ENCODE measurements around the gene IDH3A.

IDH3A gene

DNA sequence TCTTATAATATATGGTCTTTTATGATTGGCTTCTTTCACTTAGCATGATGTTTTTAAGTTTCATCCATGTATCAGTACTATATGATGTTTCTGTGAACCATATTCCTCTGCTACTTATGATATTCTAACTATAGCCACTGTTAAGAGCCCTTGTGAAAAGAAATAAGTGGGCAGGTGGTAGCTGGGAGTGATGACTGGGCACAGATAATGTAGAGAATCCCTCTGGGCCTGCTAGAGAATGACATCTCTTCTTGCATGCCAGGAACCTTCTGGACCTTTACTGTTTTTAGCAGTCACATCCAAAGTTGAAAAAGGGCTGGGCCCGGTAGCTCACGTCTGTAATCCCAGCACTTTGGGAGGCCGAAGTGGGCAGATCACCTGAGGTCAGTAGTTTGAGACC lies 10.2 kb downstream of the IDH3A start:
- in situ Hi-C loops (cut with MboI; ENCODE audit: low sequenced_read_pairs): no loop called here

DNA sequence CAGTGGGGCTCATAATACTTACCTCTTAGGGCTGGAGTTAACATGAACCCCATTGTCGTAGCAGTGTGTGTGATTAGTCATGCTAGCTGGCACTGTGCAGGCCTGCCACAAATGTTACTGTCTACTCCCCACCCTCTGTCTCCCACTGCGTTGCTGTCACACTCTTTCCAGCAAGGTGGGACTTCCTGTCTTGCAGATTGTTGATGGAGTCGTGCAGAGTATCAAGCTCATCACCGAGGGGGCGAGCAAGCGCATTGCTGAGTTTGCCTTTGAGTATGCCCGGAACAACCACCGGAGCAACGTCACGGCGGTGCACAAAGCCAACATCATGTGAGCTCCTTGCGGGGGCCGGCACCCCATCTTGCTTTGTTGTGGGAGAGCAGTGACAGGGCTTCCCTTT lies 12.9 kb downstream of the IDH3A start:
- in situ Hi-C loops (cut with MboI; ENCODE audit: low sequenced_read_pairs): no loop called here

DNA sequence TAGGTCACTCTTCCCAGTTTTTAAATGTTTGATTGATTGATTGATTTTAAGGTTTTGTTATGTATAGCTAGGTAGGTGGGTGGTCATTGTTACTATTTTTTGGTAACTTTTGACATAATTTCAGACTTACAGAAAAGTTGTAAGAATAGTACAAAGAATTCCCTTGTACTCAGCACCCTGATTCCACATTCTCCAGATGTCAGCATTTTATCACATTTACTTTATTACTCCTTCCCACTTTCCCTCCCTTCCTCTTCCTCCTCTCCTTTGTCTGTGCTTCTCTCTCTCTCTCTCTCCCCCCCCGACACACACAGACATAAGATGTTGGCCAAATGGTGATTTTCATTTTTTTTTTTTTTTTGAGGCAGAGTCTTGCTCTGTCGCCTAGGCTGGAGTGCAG lies 14.8 kb downstream of the IDH3A start:
- in situ Hi-C loops (cut with MboI; ENCODE audit: low sequenced_read_pairs): no loop called here

DNA sequence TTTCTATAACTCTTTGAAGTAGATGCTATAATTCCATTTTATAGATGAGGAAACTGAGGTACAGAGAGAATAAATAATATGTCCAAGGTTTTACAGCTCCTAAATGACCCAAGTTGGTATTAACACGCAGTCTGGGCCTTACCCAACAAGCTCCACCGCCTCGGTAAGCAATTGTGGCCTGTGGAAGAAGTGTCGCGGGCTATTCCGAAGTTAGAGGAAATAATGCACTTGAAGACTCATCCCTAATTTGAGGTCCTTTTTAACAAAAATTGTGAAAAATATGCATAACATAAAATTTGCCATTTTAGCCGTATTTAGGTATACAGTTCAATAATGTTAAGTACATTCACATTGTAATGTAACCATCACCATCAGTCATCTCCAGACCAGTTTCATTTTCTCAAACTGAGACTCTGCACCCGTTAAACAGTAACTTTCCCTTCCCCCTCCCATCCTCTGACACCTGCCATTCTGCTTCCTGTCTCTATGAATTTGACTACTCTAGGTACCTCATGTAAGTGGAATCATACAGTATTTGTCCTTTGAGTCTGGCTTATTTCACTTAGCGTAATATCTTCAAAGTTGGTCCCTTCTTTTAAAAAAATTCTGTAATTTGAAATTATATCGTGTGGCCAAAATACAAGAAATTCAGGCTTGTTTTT lies 18.2 kb downstream of the IDH3A start:
- in situ Hi-C loops (cut with MboI; ENCODE audit: low sequenced_read_pairs): no loop called here

DNA sequence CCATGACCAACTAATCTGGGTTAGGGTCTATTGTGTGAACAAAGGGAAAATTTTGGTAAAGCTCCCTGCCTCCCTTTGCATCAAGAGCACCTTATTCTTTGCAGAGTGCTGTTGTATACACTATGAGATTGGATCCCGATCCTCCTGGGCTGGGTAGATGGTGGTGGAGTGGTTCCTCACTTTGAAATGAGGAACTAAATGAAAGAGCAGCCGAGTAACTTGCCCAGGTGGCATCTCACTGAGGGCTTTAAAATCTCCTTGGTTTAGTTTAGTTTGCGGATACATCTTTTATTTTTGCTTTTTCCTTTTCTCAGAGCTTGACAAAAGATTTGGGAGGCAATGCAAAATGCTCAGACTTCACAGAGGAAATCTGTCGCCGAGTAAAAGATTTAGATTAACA lies 19.4 kb downstream of the IDH3A start:
- in situ Hi-C loops (cut with MboI; ENCODE audit: low sequenced_read_pairs): no loop called here

DNA sequence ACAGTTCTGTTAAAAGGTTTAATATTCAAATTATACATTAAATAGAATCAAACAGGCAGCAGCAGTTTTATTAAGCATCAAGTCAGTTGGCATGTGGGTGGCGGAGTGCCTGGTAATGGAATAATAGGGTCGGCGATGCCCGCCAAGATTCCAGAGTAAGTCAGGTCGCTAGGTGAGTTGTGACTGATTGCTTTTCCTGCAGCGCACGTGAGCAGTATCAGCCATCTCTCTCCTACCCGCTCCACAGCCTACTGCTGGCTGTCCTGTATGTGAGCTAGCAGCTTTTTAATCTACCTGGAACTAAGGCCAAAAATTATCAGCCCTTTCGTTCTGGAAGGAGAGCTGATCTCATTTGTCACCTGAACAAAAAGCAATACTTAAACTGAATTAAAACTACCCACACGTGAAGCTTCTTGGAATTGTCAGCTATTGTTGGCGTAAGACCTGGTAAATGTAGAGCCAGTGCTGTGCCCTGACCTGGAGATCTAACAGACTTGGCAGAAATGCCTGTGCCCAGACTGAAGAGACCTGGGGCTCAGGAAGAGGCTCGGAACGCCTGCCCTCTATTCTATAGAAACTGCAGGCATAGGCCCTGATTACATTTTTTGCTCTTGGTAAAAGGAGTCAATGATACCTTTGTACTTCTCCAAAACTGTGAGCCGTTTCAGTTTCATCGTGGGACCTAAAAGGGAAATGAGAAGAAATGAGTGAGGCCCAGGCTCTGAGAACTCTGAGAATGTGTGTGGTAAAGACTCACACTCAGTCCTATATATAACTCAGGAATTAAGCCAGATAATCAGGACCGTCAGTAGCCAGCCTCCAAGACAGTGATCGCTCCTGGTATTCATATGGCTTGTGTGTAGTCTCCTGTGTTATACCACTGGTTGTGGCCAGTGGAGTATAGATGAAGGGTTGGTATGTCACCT lies 21.9 kb downstream of the IDH3A start:
- in situ Hi-C loops (cut with MboI; ENCODE audit: low sequenced_read_pairs): no loop called here

DNA sequence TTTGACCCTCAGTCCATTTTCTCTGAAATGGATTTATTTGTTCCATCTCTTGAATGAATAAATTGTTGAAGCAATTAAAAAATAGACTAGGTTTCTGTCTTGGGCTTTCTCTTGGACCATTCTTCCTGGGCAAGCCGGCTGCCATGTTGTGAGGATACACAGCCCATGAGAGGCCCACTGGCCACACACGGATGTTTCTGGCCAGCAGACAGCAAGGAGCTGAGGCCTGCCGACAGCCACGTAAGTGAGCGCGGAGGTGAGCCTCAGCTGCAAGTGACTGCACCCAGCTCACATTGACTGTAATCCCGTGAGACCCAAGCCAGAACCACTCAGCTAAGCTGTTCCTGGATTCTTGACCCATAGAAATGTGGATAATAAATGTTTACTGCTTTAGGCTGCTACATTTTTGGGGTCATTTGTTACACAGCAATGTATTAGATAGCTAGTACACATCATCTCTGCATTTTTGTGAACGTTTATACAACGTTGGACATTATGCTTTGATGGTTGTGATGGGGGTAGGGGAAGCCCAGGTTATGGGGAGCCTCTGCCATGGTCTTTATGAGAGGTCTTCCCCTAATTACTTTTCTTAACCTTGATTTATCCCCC lies 22.8 kb downstream of the IDH3A start:
- in situ Hi-C loops (cut with MboI; ENCODE audit: low sequenced_read_pairs): no loop called here

DNA sequence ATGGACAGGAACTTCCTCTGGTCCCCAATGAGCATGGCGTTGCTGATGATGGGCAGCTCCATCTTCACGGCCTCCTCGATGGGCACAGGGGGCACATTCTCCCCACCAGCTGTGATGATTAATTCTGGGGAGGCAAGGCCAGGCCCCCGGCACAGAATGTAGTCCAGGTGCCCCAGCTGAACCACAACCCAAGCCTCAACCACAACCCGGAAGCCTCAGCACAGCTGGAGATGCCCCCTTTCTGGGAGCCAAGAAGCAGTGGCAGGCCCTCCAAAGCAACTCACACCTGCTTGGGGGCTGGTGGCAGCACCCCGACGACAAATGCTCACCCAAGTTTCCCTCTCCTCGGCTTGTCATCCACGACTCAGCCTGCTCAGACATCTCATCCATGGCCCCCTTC lies 25.2 kb downstream of the IDH3A start:
- in situ Hi-C loops (cut with MboI; ENCODE audit: low sequenced_read_pairs): no loop called here

DNA sequence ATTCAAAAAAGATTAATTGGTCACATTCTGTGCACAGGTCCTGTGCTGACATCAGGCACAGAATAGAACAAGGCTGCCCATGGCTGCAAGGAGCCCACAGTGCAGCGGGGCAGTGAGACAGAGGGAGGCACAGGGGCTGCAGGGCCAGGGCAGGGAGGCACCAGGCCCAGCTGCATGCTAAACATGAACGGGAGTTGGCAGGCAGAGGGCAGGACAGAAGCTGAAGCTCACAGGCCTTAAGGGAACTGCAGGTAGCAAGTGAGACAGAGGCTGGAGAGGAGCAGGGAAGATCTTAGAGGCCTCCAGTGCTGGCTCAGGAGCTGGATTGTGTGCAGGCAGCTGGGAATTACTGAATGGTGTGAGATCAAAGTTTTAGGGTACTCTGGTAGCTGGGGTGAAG lies 26.2 kb downstream of the IDH3A start:
- in situ Hi-C loops (cut with MboI; ENCODE audit: low sequenced_read_pairs): no loop called here

DNA sequence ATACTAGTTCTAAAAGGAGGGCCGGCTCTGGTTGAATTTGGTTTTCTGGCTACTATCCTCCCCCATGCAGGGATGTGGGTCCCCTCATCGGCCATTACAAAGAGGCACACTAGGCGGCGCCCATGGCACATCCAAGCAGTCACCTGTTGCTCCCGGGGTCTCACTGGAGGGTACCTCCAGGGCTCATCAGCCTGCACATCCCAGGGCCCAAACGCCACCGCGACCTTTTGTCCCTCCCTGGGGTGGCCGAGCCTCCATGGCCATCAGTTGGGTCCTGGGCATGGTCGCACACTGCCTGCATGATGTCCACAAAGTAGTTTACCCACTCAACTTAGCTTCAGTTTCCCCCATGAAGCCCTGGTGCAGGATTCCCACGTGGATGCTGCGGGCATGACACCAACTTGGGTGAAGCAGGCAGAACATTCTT lies 28.3 kb downstream of the IDH3A start:
- in situ Hi-C loops (cut with MboI; ENCODE audit: low sequenced_read_pairs): no loop called here

DNA sequence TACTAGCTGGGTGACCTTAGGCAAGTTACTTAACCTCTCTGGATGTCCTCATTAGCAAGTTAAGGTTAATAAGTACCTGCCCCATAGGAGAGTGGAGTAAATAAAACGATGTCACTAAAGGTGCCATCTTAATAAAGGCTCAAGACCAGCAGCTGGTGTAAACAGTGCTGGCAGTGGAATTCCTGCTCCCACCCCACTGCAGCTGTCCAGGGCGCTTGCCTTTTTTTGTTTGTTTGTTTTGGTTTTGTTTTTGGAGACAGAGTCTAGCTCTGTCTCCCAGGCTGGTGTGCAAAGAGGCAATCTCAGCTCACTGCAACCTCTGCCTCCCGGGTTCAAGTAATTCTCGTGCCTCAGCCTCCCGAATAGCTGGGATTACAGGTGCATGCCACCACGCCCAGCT lies 28.9 kb downstream of the IDH3A start:
- in situ Hi-C loops (cut with MboI; ENCODE audit: low sequenced_read_pairs): no loop called here

DNA sequence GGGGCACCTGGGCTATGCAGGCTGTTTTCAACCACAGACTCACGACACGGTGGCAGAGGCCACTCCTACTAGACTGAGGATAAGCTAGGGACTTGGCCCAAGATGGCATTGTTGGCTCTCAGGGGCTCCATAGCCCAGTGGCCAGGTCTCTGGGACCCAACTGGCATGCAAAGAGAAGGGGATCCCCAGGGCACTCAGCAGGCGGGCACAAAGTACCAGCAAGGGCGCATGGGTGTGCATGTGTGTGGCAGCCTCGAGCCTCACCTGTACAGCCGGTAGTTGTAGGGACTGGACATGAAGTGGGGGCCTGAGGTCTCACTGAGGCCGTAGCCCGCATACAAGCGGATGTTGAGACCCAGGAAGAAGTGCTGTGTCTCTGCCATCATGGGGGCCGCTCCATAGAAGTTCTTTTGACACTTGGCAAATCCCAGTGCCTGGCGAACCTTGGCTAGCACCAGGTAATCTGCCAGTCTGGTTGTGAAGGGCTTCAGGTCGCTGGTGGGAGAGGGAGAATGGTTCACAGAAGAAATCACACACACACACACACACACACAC lies 30.2 kb downstream of the IDH3A start:
- in situ Hi-C loops (cut with MboI; ENCODE audit: low sequenced_read_pairs): no loop called here

DNA sequence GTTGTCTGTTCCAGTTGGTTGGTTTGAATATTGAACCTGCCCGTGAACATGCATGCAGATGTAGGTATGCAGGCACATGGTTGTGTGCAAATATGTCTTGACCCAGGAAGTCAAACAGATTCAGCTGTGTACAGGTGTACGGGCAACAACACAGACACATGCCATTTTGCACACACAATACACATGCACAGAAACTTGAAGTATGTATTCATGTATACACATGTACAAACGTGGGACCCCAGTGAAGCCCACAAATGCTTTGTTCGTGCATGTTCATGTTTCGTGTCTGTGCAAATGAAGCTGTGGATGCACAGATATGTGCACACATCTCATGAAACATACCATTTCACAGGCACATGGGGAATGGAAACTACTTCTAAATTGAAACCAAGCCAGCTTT lies 30.7 kb downstream of the IDH3A start:
- in situ Hi-C loops (cut with MboI; ENCODE audit: low sequenced_read_pairs): no loop called here

DNA sequence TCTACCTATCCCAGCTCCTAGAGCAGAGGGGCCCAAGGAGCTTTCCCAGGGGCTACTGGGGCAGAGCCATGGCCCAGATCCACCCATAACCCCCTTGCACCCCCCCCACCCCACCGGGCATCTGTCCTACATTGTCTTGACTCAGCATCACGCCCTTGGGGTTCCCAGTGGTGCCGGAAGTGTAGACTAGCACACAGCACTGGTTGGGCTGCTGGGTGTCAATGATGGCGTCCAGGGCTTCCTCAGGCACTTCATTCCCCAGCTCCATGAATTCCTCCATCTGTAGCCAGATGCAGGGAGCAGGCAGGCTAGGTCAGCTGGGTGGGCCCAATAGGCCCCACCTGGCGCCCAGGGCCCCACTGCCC lies 33.2 kb downstream of the IDH3A start:
- in situ Hi-C loops (cut with MboI; ENCODE audit: low sequenced_read_pairs): no loop called here

DNA sequence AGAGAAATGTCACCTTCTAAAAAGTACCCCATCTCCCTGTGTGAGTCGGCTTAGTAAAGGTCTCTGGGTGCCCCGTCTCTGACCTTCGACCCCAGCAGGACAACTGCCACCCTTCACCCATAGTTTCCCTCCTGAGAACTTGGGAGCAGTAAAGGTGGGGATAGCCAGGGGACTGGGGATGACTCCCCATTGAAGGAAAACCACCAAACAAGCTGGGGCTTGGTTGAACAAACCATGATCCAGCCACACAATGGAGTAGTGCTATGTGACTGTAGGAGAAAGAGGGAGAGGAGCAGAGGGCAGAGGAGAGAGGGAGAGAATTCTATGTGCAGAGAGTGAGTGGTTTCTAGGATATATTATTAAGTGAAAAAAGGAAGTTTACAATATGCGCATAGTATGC lies 33.7 kb downstream of the IDH3A start:
- in situ Hi-C loops (cut with MboI; ENCODE audit: low sequenced_read_pairs): no loop called here

DNA sequence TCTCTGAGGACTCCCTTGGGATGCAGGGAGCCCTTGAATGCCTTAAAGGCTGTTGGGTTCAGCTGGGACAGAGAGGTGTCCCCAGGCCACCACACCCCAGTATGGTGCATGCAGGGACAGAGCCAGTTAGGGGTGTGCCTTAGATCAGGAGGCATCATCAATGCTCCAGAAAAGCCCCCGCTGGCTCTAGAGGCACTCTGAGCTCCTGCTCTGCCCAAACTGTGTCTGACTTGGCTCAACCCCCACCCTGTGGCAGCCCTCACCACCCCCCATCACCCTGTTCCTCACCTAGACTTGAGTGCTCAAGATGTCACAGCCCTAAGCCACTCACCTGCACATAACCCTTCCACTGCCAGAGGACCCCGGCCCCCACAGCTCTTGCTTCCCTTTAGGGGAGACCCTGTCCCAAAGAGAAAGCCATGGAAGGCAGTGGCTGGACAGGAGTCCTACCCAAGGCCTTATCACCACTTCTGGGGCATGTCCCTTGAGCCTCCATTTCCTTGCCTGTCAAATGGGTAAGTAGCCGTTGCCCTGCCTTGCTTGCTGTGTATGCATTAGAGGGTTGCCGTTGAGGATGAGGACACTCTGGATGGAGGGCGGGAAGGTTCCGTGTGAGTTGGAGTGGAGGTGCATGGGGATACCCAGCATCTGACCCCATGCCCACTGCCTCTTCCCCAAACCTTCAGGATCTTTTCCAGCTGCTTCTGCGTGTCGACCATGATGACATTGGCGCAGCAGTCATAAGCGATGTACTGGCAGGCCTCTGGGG lies 43.8 kb downstream of the IDH3A start:
- in situ Hi-C loops (cut with MboI; ENCODE audit: low sequenced_read_pairs): no loop called here

DNA sequence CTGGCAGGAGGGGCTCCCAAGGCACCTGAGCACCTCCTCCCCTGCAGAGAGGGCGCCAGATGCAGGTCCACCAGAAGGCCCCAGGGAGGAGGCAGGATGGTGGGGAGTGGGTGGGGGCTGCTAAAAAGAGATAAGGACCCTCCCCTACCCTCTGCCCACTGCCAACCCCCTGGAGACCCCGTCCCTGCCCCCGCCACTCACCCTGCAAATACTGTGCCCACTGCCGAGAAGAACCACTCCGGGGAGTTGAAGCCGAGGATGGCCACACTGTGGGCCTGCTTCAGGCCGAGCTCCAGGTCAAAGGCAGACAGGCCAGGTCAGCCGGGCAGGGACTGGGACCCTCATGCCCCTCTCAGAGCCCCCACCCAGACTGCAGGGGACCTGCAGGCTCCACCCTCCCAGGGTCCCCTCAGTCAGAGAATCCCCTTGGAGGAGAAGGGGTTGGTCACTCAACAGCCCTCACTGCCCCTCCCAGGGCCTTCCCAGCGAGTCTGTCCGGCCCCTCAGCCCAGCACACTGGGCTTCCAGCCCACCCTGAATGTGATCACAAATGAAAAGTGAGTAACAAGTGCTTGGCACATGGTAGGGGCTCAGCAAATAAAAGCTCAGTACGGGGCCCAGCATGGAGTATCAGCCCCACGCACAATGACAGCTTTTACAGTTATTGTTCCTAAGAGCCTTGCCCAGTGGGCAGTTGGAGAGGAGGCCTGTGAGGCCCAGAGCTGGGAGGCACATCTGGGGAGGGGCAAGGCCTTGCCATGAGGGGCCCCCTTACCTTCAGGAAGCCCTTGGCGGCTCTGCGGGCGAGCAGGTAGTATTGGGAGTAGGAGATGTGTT lies 44.8 kb downstream of the IDH3A start:
- in situ Hi-C loops (cut with MboI; ENCODE audit: low sequenced_read_pairs): no loop called here

DNA sequence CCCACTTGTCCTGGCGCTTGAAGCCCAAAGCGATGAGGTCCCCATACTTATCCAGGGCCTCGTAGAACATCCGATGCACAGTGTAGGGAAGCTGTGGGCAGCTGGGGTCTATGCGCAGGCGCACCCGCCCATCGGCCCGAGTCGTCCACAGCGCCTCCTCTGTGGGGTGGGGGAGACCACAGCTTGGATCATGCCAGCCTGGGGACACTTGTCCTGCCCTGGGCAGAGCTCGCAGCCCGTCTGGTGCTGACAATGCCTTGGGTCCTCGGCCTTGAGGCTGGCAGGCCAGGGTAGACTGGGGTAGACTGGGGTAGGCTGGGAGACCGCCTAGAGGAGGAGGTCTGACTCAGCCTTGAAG lies 45.4 kb downstream of the IDH3A start:
- in situ Hi-C loops (cut with MboI; ENCODE audit: low sequenced_read_pairs): no loop called here

DNA sequence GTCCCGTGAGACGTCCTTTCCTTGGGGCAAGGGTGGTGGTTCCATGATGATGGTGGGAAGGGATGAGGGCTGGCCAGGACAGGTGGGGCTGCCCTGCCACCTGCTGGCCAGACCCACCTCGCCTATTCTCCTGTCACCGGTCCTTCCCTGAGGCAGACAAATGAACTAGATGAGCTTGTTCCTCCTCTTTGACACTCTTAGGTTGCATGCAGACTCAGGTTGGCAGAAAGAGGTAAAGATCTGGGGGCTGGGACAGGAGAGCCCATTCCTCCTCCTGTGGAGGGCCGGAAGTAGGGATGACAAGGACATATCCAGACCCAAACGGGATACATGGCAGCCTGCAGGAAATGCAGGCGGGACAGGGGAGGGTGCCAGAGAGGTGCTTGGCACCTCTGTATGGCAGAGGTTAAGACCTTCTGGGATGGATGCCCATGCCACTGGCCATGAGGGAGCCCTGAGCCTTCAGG lies 46.6 kb downstream of the IDH3A start:
- in situ Hi-C loops (cut with MboI; ENCODE audit: low sequenced_read_pairs): no loop called here

DNA sequence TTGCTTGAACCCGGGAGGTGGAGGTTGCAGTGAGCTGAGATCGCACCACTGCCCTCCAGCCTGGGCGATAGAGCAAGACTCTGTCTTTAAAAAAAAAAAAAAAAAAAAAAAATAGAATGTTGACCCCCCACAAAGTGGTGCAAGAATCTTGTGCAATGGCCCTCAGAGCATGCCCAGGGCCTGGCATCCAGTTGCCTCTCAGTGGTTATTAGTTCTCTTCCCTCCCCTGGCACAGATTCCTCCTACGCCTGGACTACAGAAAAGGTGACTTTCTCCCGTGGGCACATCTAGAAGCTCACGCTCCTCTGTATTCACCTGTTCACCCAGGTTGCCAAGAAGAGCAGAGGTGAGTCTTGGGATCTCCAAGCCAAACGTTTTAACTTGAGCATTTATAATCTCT lies 48.5 kb downstream of the IDH3A start:
- in situ Hi-C loops (cut with MboI; ENCODE audit: low sequenced_read_pairs): no loop called here
